Measurements from ENCODE around the gene RBM11. TPM values are rescaled to one million over a fixed set of nuclear protein-coding genes. Genes with fewer than 3 reads are reported as not detected.
A peak's percentile ranks its signal among the peaks of the same experiment; 100 is the strongest.

RBM11 gene
- total RNA-seq, 1 donor from 2014 or later = 2.7 TPM

DNA sequence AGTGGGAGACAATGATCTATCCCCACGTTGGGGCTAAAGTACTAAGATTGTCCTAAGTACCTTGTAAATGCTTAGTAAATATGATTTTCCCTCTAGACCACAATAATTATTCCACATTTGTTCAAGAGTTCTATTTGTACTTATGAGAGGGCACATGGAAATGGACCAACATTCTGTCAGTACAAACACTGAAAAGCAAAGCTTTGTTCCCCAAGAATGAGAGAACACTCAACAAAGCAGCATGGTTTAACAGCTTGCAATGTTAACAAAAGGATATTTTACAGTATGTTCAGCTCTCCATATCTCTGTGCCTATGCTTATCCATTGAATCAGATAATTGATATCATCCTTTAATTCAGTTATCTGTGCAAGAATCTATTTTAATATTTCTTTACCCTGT lies 35.4 kb downstream of the RBM11 start:
- no peak for DNase-seq
- H3K27me3 Mint-ChIP-seq (ENCODE audit: unreplicated experiment) = peaks cover 2% of the 10 kb centered on the region

DNA sequence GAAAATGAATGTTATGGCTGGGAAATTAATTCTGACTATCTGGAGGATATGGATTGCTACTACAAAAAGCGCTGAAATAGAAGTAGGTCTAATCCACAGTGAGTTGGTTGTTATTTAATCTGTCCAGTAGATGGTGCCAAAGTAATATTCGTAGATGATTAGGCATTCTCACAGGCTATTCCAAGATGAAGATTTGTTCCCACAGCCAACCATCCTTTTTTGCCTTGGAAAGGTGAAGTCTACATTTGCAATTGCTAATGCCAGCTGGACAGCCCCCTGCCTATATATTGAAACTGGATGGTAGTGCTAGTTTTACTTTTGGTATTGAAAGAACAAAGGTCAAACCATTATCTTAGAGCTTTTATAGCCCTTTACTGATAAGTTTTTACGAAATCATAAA lies 43.8 kb downstream of the RBM11 start:
- Mint-ChIP-seq H3K4me1 (ENCODE audit: low read depth, unreplicated experiment) (no peaks in the 10 kb centered on the region), H3K27ac (ENCODE audit: unreplicated experiment) (no peak overlapping the region), H3K4me3 (ENCODE audit: unreplicated experiment) (no peak overlapping the region), H3K27me3 (ENCODE audit: unreplicated experiment) (peaks cover 2% of the 10 kb centered on the region), H3K36me3 (ENCODE audit: unreplicated experiment) (no peaks in the 10 kb centered on the region), H3K9me3 (ENCODE audit: unreplicated experiment) (no peaks in the 10 kb centered on the region)
- no peak for DNase-seq
- TF ChIP-seq, protein P1, sequence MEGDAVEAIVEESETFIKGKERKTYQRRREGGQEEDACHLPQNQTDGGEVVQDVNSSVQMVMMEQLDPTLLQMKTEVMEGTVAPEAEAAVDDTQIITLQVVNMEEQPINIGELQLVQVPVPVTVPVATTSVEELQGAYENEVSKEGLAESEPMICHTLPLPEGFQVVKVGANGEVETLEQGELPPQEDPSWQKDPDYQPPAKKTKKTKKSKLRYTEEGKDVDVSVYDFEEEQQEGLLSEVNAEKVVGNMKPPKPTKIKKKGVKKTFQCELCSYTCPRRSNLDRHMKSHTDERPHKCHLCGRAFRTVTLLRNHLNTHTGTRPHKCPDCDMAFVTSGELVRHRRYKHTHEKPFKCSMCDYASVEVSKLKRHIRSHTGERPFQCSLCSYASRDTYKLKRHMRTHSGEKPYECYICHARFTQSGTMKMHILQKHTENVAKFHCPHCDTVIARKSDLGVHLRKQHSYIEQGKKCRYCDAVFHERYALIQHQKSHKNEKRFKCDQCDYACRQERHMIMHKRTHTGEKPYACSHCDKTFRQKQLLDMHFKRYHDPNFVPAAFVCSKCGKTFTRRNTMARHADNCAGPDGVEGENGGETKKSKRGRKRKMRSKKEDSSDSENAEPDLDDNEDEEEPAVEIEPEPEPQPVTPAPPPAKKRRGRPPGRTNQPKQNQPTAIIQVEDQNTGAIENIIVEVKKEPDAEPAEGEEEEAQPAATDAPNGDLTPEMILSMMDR (IDR thresholded peaks at IDR 0.05; ENCODE audit: partially characterized antibody, unreplicated experiment) = peak; percentile 61

More for the DNA sequence above, 35.4 kb downstream of the RBM11 start:
- no peaks in the 10 kb centered on the region for H3K4me1 Mint-ChIP-seq (ENCODE audit: low read depth, unreplicated experiment)
- TF ChIP-seq, protein P1 (IDR thresholded peaks at IDR 0.05; ENCODE audit: partially characterized antibody, unreplicated experiment) = no peak
- peaks cover 6% of the 10 kb centered on the region for H3K36me3 Mint-ChIP-seq (ENCODE audit: unreplicated experiment)
- H3K4me3 Mint-ChIP-seq (ENCODE audit: unreplicated experiment) = no peak overlapping the region
- peaks cover 5% of the 10 kb centered on the region for H3K9me3 Mint-ChIP-seq (ENCODE audit: unreplicated experiment)
- H3K27ac Mint-ChIP-seq (ENCODE audit: unreplicated experiment) = no peak overlapping the region

DNA sequence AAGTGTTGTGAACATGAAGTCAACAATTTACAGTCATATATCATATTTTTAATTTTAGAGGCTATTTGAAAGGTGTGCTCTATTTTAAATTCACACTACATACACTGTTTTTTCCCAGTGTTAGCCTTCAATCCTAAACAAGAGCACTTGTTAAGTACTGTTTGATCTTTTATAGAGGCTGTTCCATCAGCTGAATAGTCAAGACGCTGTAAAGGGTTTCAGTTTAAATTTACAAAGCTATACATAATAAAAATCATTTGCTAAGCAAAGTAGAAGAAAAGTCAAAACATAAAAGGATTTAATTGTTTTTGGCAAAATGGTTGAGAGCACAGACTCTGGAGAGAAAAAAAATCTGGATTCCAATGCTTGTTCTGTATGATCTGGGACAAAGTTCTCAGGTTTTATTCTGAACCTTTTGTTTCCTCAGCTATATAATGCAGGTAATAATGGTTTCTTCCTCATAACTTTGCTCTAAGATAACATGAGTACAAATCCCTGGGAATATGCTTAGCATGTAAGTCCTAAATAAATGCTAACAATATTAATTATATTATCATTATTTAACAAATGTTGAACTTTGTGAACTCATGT lies 44.3 kb downstream of the RBM11 start:
- no peak for DNase-seq
- Mint-ChIP-seq H3K4me3 (ENCODE audit: unreplicated experiment) (no peak overlapping the region), H3K27ac (ENCODE audit: unreplicated experiment) (no peak overlapping the region), H3K9me3 (ENCODE audit: unreplicated experiment) (no peaks in the 10 kb centered on the region), H3K36me3 (ENCODE audit: unreplicated experiment) (no peaks in the 10 kb centered on the region), H3K4me1 (ENCODE audit: low read depth, unreplicated experiment) (no peaks in the 10 kb centered on the region), H3K27me3 (ENCODE audit: unreplicated experiment) (peaks cover 2% of the 10 kb centered on the region)
- TF ChIP-seq, protein P1 (IDR thresholded peaks at IDR 0.05; ENCODE audit: partially characterized antibody, unreplicated experiment) = no peak

DNA sequence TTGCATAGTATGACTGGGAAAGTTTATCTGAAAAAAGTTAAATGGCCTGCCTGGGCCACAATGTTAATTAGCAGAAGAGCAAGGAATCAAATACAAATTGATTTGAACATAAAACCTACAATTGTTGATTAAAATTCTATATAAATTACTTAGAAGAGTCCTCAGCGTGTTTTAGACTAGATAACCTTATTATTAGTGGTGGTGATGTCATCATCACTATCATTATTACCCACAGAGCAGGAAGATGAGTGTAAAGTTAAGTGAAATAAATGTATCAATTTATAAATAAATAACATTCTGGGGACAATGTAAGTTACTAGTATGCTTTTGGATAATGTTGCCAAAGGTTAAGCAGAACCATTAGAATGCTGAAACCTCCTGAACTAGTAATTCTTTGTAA lies 46.1 kb downstream of the RBM11 start:
- Mint-ChIP-seq H3K4me1 (ENCODE audit: low read depth, unreplicated experiment) (no peaks in the 10 kb centered on the region), H3K27me3 (ENCODE audit: unreplicated experiment) (peaks cover 2% of the 10 kb centered on the region), H3K36me3 (ENCODE audit: unreplicated experiment) (no peaks in the 10 kb centered on the region), H3K4me3 (ENCODE audit: unreplicated experiment) (no peak overlapping the region), H3K27ac (ENCODE audit: unreplicated experiment) (no peak overlapping the region), H3K9me3 (ENCODE audit: unreplicated experiment) (no peaks in the 10 kb centered on the region)
- TF ChIP-seq, protein P1 (IDR thresholded peaks at IDR 0.05; ENCODE audit: partially characterized antibody, unreplicated experiment) = no peak
- no peak for DNase-seq

DNA sequence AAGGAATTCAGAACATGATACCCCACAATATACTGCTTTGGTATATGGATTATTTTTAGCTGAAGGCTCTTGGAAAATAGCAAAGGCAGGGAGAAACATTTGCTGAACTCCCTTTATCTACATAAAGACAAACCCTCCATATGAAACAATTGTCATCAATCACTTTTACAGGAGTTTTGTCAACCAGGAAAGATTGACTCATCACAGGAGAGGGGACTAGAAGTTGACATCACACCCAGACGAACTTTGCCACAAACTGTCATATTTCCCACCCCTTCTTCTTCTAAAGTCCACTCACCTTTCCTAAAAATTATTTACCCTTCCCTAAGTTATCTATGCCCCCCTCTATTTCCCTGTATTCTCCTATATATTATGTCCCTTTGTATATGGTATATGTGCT lies 47.9 kb downstream of the RBM11 start:
- no peak for DNase-seq
- Mint-ChIP-seq H3K27ac (ENCODE audit: unreplicated experiment) (no peak overlapping the region), H3K4me3 (ENCODE audit: unreplicated experiment) (no peak overlapping the region), H3K27me3 (ENCODE audit: unreplicated experiment) (peaks cover 2% of the 10 kb centered on the region), H3K9me3 (ENCODE audit: unreplicated experiment) (no peaks in the 10 kb centered on the region), H3K36me3 (ENCODE audit: unreplicated experiment) (no peaks in the 10 kb centered on the region), H3K4me1 (ENCODE audit: low read depth, unreplicated experiment) (no peaks in the 10 kb centered on the region)
- TF ChIP-seq, protein P1 (IDR thresholded peaks at IDR 0.05; ENCODE audit: partially characterized antibody, unreplicated experiment) = no peak

Measured in glutamatergic neuron (in vitro differentiated cells).